H9 (cell line): ENCODE results near the gene OVOL3. TPM values are rescaled to one million over a fixed set of nuclear protein-coding genes. Genes with fewer than 3 reads are reported as not detected.

ENCODE experiments used
- DNase-seq: peaks from one replicate; pipeline ENCODE4 v3.0.0-alpha.2; 2017
- H2AFZ ChIP-seq: one replicate; pipeline ENCODE4 v1.6.1; 2013; ENCODE audit warnings: mild to moderate bottlenecking, low read length, control low read depth, moderate library complexity
- H2AK5ac ChIP-seq: 2 replicates; pipeline ENCODE4 v1.6.1; 2013; ENCODE audit warnings: low read length, control low read depth, mixed read lengths; ENCODE audit not compliant: insufficient read length
- H2BK120ac ChIP-seq: one replicate; pipeline ENCODE4 v1.6.1; 2013; ENCODE audit warnings: low read depth, mild to moderate bottlenecking, low read length, control low read depth, inconsistent platforms; ENCODE audit not compliant: poor library complexity, severe bottlenecking
- H2BK12ac ChIP-seq: 2 replicates; pipeline ENCODE4 v1.6.1; 2013; ENCODE audit warnings: low read length, control low read depth, mixed read lengths, low read depth; ENCODE audit not compliant: insufficient read length
- H2BK15ac ChIP-seq: 2 replicates; pipeline ENCODE4 v1.6.1; 2013; ENCODE audit warnings: low read depth, low read length, control low read depth
- H2BK20ac ChIP-seq: one replicate; pipeline ENCODE4 v1.6.1; 2013; ENCODE audit warnings: low read depth, mild to moderate bottlenecking, low read length, control low read depth, inconsistent platforms; ENCODE audit not compliant: poor library complexity, severe bottlenecking
- H2BK5ac ChIP-seq: 2 replicates; pipeline ENCODE4 v1.6.1; 2013; ENCODE audit warnings: low read length, control low read depth, mixed read lengths; ENCODE audit not compliant: insufficient read length
- H3K14ac ChIP-seq: 2 replicates; pipeline ENCODE4 v1.6.1; 2013; ENCODE audit warnings: low read length, control low read depth; ENCODE audit not compliant: insufficient read depth
- H3K18ac ChIP-seq: 2 replicates; pipeline ENCODE4 v1.6.1; 2013; ENCODE audit warnings: low read depth, mild to moderate bottlenecking, mixed read lengths, low read length, control low read depth; ENCODE audit not compliant: insufficient read length
- H3K23ac ChIP-seq: 2 replicates; pipeline ENCODE4 v1.6.1; 2013; ENCODE audit warnings: low read length, control low read depth, mixed read lengths, low read depth; ENCODE audit not compliant: insufficient read length
- H3K23me2 ChIP-seq: 2 replicates; pipeline ENCODE4 v1.6.1; 2013; ENCODE audit warnings: low read depth, mild to moderate bottlenecking, mixed read lengths, low read length, control low read depth; ENCODE audit not compliant: insufficient read length, poor library complexity, severe bottlenecking
- H3K27ac ChIP-seq: 2 replicates; pipeline ENCODE4 v1.5.1; 2013; ENCODE audit warnings: low read length, control low read depth, mixed read lengths, low read depth; ENCODE audit not compliant: insufficient read length
- H3K27me3 ChIP-seq: 2 replicates; pipeline ENCODE4 v1.6.1; 2013; ENCODE audit warnings: low read length, control low read depth, inconsistent platforms; ENCODE audit not compliant: insufficient read depth
- H3K4ac ChIP-seq: 2 replicates; pipeline ENCODE4 v1.6.1; 2013; ENCODE audit warnings: low read depth, mild to moderate bottlenecking, control low read depth, inconsistent platforms, low read length, moderate library complexity
- H3K4me1 ChIP-seq: 2 replicates; pipeline ENCODE4 v1.6.1; 2013; ENCODE audit warnings: low read length, control low read depth, inconsistent platforms; ENCODE audit not compliant: insufficient read depth
- H3K4me2 ChIP-seq: 2 replicates; pipeline ENCODE4 v1.6.1; 2013; ENCODE audit warnings: low read length, control low read depth, mixed read lengths; ENCODE audit not compliant: insufficient read length, insufficient read depth
- H3K56ac ChIP-seq: 2 replicates; pipeline ENCODE4 v1.6.1; 2013; ENCODE audit warnings: low read depth, mild to moderate bottlenecking, mixed read lengths, low read length, control low read depth; ENCODE audit not compliant: insufficient read length
- H3K79me1 ChIP-seq: 2 replicates; pipeline ENCODE4 v1.6.1; 2013; ENCODE audit warnings: low read depth, mild to moderate bottlenecking, moderate library complexity, low read length, control low read depth, inconsistent platforms; ENCODE audit not compliant: insufficient read depth, poor library complexity, severe bottlenecking
- H3K79me2 ChIP-seq: 2 replicates; pipeline ENCODE4 v1.6.1; 2013; ENCODE audit warnings: low read length, control low read depth, inconsistent platforms; ENCODE audit not compliant: insufficient read depth
- H3K9ac ChIP-seq: 2 replicates; pipeline ENCODE4 v1.6.1; 2013; ENCODE audit warnings: low read length, control low read depth, mixed read lengths; ENCODE audit not compliant: insufficient read length; ENCODE audit errors: extremely low read depth
- H3K9me3 ChIP-seq: one replicate; pipeline ENCODE4 v1.6.1; 2013; ENCODE audit warnings: low read depth, low read length, inconsistent platforms; ENCODE audit not compliant: control insufficient read depth
- H3T11ph ChIP-seq: one replicate; pipeline ENCODE4 v1.6.1; 2013; ENCODE audit warnings: mild to moderate bottlenecking, low read length, control low read depth, inconsistent platforms
- H4K20me1 ChIP-seq: one replicate; pipeline ENCODE4 v1.6.1; 2013; ENCODE audit not compliant: control insufficient read depth, insufficient read length, insufficient read depth
- H4K5ac ChIP-seq: 2 replicates; pipeline ENCODE4 v1.6.1; 2013; ENCODE audit warnings: low read depth, mild to moderate bottlenecking, mixed read lengths, low read length, control low read depth; ENCODE audit not compliant: insufficient read length
- H4K8ac ChIP-seq: replicated peaks from 2 replicates; pipeline ENCODE4 v1.6.1; 2013; ENCODE audit warnings: low read length, control low read depth, mixed read lengths, low read depth; ENCODE audit not compliant: insufficient read length
- H4K91ac ChIP-seq: 2 replicates; pipeline ENCODE4 v1.6.1; 2013; ENCODE audit warnings: low read depth, mild to moderate bottlenecking, moderate library complexity, mixed read lengths, low read length, control low read depth; ENCODE audit not compliant: insufficient read length
- H3K27ac Mint-ChIP-seq, 3 experiments: 2 replicates in 2 of 3; 3 replicates in 1 of 3; pipeline ENCODE4 v1.8.0; 2020 to 2021; ENCODE audit warnings: mixed read lengths in 3 of 3, mild to moderate bottlenecking in 1 of 3, moderate library complexity in 1 of 3
- H3K27me3 Mint-ChIP-seq: 2 replicates; pipeline ENCODE4 v1.8.0; 2021; ENCODE audit warnings: low read depth, mild to moderate bottlenecking, moderate library complexity, mixed read lengths
- H3K36me3 Mint-ChIP-seq, 3 experiments: 2 replicates in 2 of 3; 3 replicates in 1 of 3; pipeline ENCODE4 v1.8.0; 2020 to 2021; ENCODE audit warnings: low read depth in 3 of 3, mixed read lengths in 3 of 3; ENCODE audit not compliant: insufficient read depth in 1 of 3
- H3K4me1 Mint-ChIP-seq, 2 experiments: 2 replicates each; pipeline ENCODE4 v1.8.0; 2020; ENCODE audit warnings: mixed read lengths in 2 of 2
- H3K4me3 Mint-ChIP-seq, 2 experiments: 2 replicates in 1 of 2; 3 replicates in 1 of 2; pipeline ENCODE4 v1.8.0; 2020 to 2021; ENCODE audit warnings: mild to moderate bottlenecking in 2 of 2, mixed read lengths in 2 of 2, moderate library complexity in 1 of 2
- H3K9me3 Mint-ChIP-seq, 2 experiments: 2 replicates in 1 of 2; 3 replicates in 1 of 2; pipeline ENCODE4 v1.8.0; 2020; ENCODE audit warnings: mild to moderate bottlenecking in 2 of 2, mixed read lengths in 2 of 2, moderate library complexity in 1 of 2
- WGBS: extraction: QIAGEN DNeasy Blood & Tissue Kit; methylation state at CpG from one replicate; pipeline ENCODE4 v1.1.7; 2013; ENCODE audit warnings: missing lambda C conversion rate, low lambda C conversion rate, mixed read lengths; ENCODE audit not compliant: insufficient read length; ENCODE audit errors: extremely low coverage; 5-methylcytosine and 5-hydroxymethylcytosine counted together
- total RNA-seq: library from RNA; stranded (reverse); gene quantifications from 2 replicates; pipeline ENCODE4 v1.2.1, GENCODE V29; 2021
- TF ChIP-seq, protein P1 (sequence below): fragments of 200-600 bp; sonication (generic); conservative IDR thresholded peaks from 3 replicates; pipeline ENCODE4 v1.8.0; 2021; ENCODE audit warnings: antibody characterized with exemption, mild to moderate bottlenecking

The OVOL3 gene
- total RNA-seq, 1 experiment from 2014 or later, result not detected

DNA sequence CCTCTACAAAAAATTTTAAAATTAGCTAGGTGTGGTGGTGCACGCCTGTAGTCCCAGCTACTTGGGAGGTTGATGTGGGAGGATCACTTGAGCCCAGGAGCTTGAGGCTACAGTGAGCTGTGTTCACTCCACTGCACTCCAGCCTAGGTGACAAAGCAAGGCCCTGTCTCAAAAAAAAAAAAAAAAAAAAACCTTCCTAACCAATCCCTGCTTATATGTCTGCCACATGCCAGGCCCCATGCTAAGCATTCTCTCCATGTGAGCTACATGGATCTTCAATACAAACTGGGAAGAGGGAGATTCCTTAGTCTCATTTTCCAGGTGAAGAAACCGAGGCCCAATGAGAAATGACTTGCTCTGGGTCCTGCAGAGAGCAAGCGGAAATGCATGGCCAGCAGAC, 2.3 kb upstream of the OVOL3 start:
- peaks cover 2% of the 10 kb centered on the region; the same call in 1 of the 2 replicates for H3K4me1 ChIP-seq
- no peak overlapping the region for H3K4me2 ChIP-seq
- TF ChIP-seq, protein P1, sequence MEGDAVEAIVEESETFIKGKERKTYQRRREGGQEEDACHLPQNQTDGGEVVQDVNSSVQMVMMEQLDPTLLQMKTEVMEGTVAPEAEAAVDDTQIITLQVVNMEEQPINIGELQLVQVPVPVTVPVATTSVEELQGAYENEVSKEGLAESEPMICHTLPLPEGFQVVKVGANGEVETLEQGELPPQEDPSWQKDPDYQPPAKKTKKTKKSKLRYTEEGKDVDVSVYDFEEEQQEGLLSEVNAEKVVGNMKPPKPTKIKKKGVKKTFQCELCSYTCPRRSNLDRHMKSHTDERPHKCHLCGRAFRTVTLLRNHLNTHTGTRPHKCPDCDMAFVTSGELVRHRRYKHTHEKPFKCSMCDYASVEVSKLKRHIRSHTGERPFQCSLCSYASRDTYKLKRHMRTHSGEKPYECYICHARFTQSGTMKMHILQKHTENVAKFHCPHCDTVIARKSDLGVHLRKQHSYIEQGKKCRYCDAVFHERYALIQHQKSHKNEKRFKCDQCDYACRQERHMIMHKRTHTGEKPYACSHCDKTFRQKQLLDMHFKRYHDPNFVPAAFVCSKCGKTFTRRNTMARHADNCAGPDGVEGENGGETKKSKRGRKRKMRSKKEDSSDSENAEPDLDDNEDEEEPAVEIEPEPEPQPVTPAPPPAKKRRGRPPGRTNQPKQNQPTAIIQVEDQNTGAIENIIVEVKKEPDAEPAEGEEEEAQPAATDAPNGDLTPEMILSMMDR, result no peak
- Mint-ChIP-seq H3K36me3 (peaks cover 16 to 55% (median 41%) of the 10 kb centered on the region in 3 experiments), H3K9me3 (no peaks in the 10 kb centered on the region), H3K4me3 (no peak overlapping the region), H3K27me3 (no peaks in the 10 kb centered on the region; the same call in none of the 2 replicates), H3K27ac (peak overlapping the region in 1 of 3 experiments; percentile 50; a peak in 1 of 7 replicates), H3K4me1 (peaks cover 32 to 37% of the 10 kb centered on the region in 2 experiments)
- no peak overlapping the region for H3K9ac ChIP-seq
- no peaks in the 10 kb centered on the region for H3K23me2 ChIP-seq
- no peaks in the 10 kb centered on the region for H3K79me1 ChIP-seq
- no peak overlapping the region for H2BK120ac ChIP-seq
- H2AFZ ChIP-seq, result no peak overlapping the region
- no peak overlapping the region for H2BK12ac ChIP-seq
- H3K56ac ChIP-seq, result no peak overlapping the region
- H3K14ac ChIP-seq, result no peak overlapping the region
- no peak overlapping the region for H4K8ac ChIP-seq
- no peaks in the 10 kb centered on the region for H3K9me3 ChIP-seq
- no peak overlapping the region for H4K91ac ChIP-seq
- no peaks in the 10 kb centered on the region for H3K27me3 ChIP-seq
- H3K4ac ChIP-seq, result no peak overlapping the region
- H2BK15ac ChIP-seq, result no peak overlapping the region
- H3T11ph ChIP-seq, result no peak overlapping the region
- H2BK20ac ChIP-seq, result no peak overlapping the region
- H3K18ac ChIP-seq, result no peak overlapping the region
- no peak overlapping the region for H2BK5ac ChIP-seq
- no peaks in the 10 kb centered on the region for H4K20me1 ChIP-seq
- DNase-seq, result no peak
- WGBS, result no CpG with 5 or more reads among the region's 3 CpGs
- H3K27ac ChIP-seq, result no peak overlapping the region
- H4K5ac ChIP-seq, result no peak overlapping the region
- H3K23ac ChIP-seq, result no peak overlapping the region
- H3K79me2 ChIP-seq, result no peaks in the 10 kb centered on the region
- H2AK5ac ChIP-seq, result no peak overlapping the region
